GM19328 (cell line): ENCODE data around the gene ENPEP.
A peak's percentile ranks its signal among the peaks of the same experiment; 100 is the strongest.

Experiments used
- ATAC-seq: cut with Tn5 transposase; IDR thresholded peaks from one replicate; pipeline ENCODE4 v1.9.1; 2021; ENCODE audit warnings: mild to moderate bottlenecking, moderate library complexity; ENCODE audit not compliant: unreplicated experiment

The ENPEP gene

GRCh38 chr4:110597582-110597981 is 121.6 kb downstream of the ENPEP start:
- no peak for ATAC-seq

- ATAC-seq: no peak
These were observed 126.1 kb downstream of the ENPEP start for GRCh38 chr4:110602061-110602460.

- ATAC-seq: no peak
These were observed 129.1 kb downstream of the ENPEP start for GRCh38 chr4:110605077-110605476.

- ATAC-seq: no peak
These were observed 133.2 kb downstream of the ENPEP start for GRCh38 chr4:110609044-110609750.

- no peak for ATAC-seq
These were observed 134.6 kb downstream of the ENPEP start for GRCh38 chr4:110610620-110610939.

- ATAC-seq: peak; percentile 64
These were observed 135.2 kb downstream of the ENPEP start for GRCh38 chr4:110610940-110611831.

GRCh38 chr4:110611968-110612447 is 136.1 kb downstream of the ENPEP start:
- ATAC-seq: no peak

- no peak for ATAC-seq
These were observed 136.8 kb downstream of the ENPEP start for GRCh38 chr4:110612631-110613269.

- no peak for ATAC-seq
These were observed 137.8 kb downstream of the ENPEP start for GRCh38 chr4:110613745-110614144.

GRCh38 chr4:110614173-110614963 is 138.4 kb downstream of the ENPEP start:
- no peak for ATAC-seq
